ENCODE data around the gene CEP57L1. TPM values are rescaled to one million over a fixed set of nuclear protein-coding genes. Genes with fewer than 3 reads are reported as not detected.
A peak's percentile ranks its signal among the peaks of the same experiment; 100 is the strongest.

Gene CEP57L1
- total and polyA plus RNA-seq, 10 donors: 5.1 to 28.7 (median 12.4) TPM

GRCh38 chr6:109088995-109089394, 6.3 kb upstream of the CEP57L1 start:
- no peak for DNase-seq
- H3K4me3 ChIP-seq: no peak overlapping the region
- no peaks in the 10 kb centered on the region for H3K27me3 ChIP-seq (replicated peaks in 1 of 7)
- TF ChIP-seq CTCF (IDR thresholded peaks at IDR 0.05 in 8 of 11, conservative IDR thresholded peaks at IDR 0.05 in 3 of 11) (no peak), POLR2AphosphoS5 (IDR thresholded peaks at IDR 0.05) (no peak), POLR2A (IDR thresholded peaks at IDR 0.05) (no peak)
- H3K9me3 ChIP-seq: no peaks in the 10 kb centered on the region
- WGBS, 5 donors: 66 to 94% (median 91%) methylated on average over 1 of the region's 1 CpG
- peaks cover 0 to 15% (median 0%) of the 10 kb centered on the region in 6 donors for H3K36me3 ChIP-seq
- H3K27ac ChIP-seq: no peak overlapping the region
- H3K4me1 ChIP-seq: peaks cover 25 to 67% (median 55%) of the 10 kb centered on the region in 6 donors
- intact Hi-C loops (cut with DNase I; ENCODE audit: low total_unique reads): no loop called here

GRCh38 chr6:109091314-109092024, 3.8 kb upstream of the CEP57L1 start:
- Histone ChIP-seq H3K36me3 (no peaks in the 10 kb centered on the region), H3K4me1 (peaks cover 32 to 79% (median 64%) of the 10 kb centered on the region in 6 donors), H3K27me3 (replicated peaks in 1 of 7) (no peaks in the 10 kb centered on the region), H3K27ac (no peak overlapping the region), H3K4me3 (peak overlapping the region in 6 of 8 donors; percentile 12 to 84 (median 72)), H3K9me3 (no peaks in the 10 kb centered on the region)
- intact Hi-C loops (cut with DNase I; ENCODE audit: low total_unique reads): no loop called here
- TF ChIP-seq CTCF (IDR thresholded peaks at IDR 0.05 in 8 of 11, conservative IDR thresholded peaks at IDR 0.05 in 3 of 11) (no peak), POLR2AphosphoS5 (IDR thresholded peaks at IDR 0.05) (no peak), POLR2A (IDR thresholded peaks at IDR 0.05) (no peak)
- DNase-seq: no peak
- WGBS, 5 donors: 92 to 98% (median 96%) methylated on average over 5 of the region's 5 CpGs

GRCh38 chr6:109092074-109092473, 3.2 kb upstream of the CEP57L1 start:
- Histone ChIP-seq H3K9me3 (no peaks in the 10 kb centered on the region), H3K4me3 (peak overlapping the region in 7 of 8 donors; percentile 12 to 84 (median 70)), H3K27ac (no peak overlapping the region), H3K27me3 (replicated peaks in 1 of 7) (no peaks in the 10 kb centered on the region), H3K36me3 (no peaks in the 10 kb centered on the region), H3K4me1 (peaks cover 32 to 85% (median 68%) of the 10 kb centered on the region in 6 donors)
- intact Hi-C loops (cut with DNase I; ENCODE audit: low total_unique reads): no loop called here
- DNase-seq: no peak
- WGBS, 5 donors: 11 to 28% (median 15%) methylated on average over 1 of the region's 1 CpG
- TF ChIP-seq CTCF (IDR thresholded peaks at IDR 0.05 in 8 of 11, conservative IDR thresholded peaks at IDR 0.05 in 3 of 11) (no peak), POLR2A (IDR thresholded peaks at IDR 0.05) (no peak), POLR2AphosphoS5 (IDR thresholded peaks at IDR 0.05) (no peak)

- Histone ChIP-seq H3K9me3 (no peaks in the 10 kb centered on the region), H3K27me3 (replicated peaks in 1 of 7) (no peaks in the 10 kb centered on the region), H3K4me1 (peaks cover 25 to 73% (median 60%) of the 10 kb centered on the region in 6 donors), H3K36me3 (no peaks in the 10 kb centered on the region), H3K27ac (peak overlapping the region; percentile 93 to 100 (median 99)), H3K4me3 (peak overlapping the region; percentile 66 to 84 (median 70))
- intact Hi-C loops (cut with DNase I; ENCODE audit: low total_unique reads): no loop called here
- TF ChIP-seq CTCF (IDR thresholded peaks at IDR 0.05 in 8 of 11, conservative IDR thresholded peaks at IDR 0.05 in 3 of 11) (no peak), POLR2A (IDR thresholded peaks at IDR 0.05) (no peak), POLR2AphosphoS5 (IDR thresholded peaks at IDR 0.05) (no peak)
- DNase-seq: no peak
- 0 to 1% (median 0%) methylated on average over 19 of the region's 19 CpGs for WGBS, 5 donors
Measured at GRCh38 chr6:109093732-109094415, 1.4 kb upstream of the CEP57L1 start.
